Measurements from ENCODE around the gene RXRA.

GRCh38 chr9:134374301-134375010 is 48.2 kb downstream of the RXRA start:
- TF ChIP-seq POLR2AphosphoS5 (IDR thresholded peaks at IDR 0.05; ENCODE audit: low read depth, low read length) = no peak
- TF ChIP-seq, protein P1, sequence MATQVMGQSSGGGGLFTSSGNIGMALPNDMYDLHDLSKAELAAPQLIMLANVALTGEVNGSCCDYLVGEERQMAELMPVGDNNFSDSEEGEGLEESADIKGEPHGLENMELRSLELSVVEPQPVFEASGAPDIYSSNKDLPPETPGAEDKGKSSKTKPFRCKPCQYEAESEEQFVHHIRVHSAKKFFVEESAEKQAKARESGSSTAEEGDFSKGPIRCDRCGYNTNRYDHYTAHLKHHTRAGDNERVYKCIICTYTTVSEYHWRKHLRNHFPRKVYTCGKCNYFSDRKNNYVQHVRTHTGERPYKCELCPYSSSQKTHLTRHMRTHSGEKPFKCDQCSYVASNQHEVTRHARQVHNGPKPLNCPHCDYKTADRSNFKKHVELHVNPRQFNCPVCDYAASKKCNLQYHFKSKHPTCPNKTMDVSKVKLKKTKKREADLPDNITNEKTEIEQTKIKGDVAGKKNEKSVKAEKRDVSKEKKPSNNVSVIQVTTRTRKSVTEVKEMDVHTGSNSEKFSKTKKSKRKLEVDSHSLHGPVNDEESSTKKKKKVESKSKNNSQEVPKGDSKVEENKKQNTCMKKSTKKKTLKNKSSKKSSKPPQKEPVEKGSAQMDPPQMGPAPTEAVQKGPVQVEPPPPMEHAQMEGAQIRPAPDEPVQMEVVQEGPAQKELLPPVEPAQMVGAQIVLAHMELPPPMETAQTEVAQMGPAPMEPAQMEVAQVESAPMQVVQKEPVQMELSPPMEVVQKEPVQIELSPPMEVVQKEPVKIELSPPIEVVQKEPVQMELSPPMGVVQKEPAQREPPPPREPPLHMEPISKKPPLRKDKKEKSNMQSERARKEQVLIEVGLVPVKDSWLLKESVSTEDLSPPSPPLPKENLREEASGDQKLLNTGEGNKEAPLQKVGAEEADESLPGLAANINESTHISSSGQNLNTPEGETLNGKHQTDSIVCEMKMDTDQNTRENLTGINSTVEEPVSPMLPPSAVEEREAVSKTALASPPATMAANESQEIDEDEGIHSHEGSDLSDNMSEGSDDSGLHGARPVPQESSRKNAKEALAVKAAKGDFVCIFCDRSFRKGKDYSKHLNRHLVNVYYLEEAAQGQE (IDR thresholded peaks at IDR 0.05; ENCODE audit: insufficient read depth in 1 of 2, low read depth in 2 of 2, low read length in 2 of 2) = no peak
- TF ChIP-seq TAF1 (IDR thresholded peaks at IDR 0.05; ENCODE audit: borderline replicate concordance, insufficient read depth, low read length) = no peak
- no peak for TF ChIP-seq SIN3A (IDR thresholded peaks at IDR 0.05; ENCODE audit: borderline replicate concordance, insufficient read depth, low read length)
